ENCODE data around the gene GPR55.

Gene GPR55

GRCh38 chr2:230878599-230879188 lies 46.3 kb downstream of the GPR55 start:
- DNase-seq: no peak

GRCh38 chr2:230877759-230878598 lies 47.1 kb downstream of the GPR55 start:
- peak; percentile 57 for DNase-seq

GRCh38 chr2:230877116-230877758 lies 47.8 kb downstream of the GPR55 start:
- DNase-seq: no peak

DNA sequence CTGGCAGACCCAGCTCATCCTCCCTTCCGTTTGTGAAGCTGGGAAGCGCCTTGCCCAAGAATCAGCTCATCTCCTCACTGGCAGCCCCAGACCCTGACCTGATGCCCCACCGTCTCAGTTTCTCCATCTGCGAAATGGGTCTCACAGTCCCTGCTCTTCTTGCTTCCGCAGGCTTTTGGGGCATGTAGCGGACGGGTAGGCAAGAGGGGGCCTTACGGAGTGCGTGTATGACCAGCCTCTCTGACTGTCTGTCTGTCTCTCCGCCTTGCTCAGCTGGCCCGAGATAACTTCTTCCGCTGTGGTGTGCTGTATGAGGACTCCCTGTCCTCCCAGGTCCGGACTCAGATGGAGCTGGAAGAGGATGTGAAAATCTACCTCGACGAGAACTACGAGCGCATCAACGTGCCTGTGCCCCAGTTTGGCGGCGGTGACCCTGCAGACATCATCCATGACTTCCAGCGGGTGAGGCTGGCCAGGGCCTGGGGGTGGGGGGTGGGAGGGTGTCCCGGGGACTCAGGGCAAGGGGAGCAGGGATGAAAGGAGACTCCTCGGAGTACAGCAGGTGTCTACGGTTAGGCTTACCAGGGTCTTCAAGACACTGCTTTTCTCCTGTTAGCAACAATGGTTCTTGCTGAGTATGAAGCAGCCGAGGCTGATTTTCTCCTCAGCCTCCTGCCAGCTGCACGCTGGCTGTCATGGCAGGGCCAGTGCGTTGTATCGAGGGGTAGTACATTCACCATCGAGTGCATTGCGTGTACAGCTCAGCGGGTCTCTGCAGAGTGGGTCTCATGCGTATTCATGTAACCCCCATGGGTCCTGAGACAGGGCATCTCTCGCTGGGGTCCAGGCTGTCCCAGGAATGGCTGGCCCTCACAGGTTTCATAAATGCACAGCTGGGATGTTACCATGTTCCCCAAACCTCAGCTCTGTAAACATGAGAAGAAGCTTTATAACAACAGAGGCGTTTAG lies 49.4 kb downstream of the GPR55 start:
- DNase-seq: no peak

GRCh38 chr2:230874876-230875275 lies 50.2 kb downstream of the GPR55 start:
- no peak for DNase-seq

GRCh38 chr2:230874456-230874855 lies 50.6 kb downstream of the GPR55 start:
- no peak for DNase-seq

DNA sequence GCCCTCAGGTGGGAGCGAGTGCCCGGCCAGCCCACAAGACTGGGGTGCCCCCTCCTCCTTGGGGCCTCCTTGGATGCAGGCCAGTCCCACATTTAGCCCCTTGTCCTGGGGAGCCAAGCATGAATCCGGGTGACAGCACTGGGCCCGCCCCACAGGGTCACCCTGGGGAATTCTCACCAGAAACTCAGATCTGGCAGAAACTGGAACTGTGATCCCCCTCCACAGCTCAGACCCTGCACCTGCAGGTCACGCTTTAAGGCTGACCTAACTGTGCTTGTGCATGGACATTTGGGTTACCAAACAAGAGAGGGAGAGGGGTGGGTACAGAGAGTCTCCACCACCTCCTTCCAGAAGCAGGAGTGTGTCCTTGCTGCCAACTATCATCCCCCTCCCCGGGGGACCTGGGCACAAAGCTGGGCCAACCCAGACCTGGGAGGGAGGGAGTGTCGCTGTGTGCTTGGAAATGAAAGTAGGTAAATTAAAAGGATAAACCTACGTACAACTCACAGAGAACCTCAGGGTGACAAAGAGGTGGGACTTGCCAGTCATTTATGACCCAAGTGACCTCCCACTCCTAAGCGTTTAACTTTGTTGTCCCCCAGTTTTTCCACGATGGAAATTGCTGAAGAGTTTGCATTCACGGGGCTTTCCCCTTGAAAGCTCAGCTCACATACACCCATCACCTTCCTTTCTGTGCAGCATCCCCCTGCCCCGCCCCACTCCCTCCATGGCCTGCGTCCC lies 51.2 kb downstream of the GPR55 start:
- DNase-seq: peak; percentile 50

- DNase-seq: no peak
Measured at GRCh38 chr2:230872968-230873660, 51.9 kb downstream of the GPR55 start.

DNA sequence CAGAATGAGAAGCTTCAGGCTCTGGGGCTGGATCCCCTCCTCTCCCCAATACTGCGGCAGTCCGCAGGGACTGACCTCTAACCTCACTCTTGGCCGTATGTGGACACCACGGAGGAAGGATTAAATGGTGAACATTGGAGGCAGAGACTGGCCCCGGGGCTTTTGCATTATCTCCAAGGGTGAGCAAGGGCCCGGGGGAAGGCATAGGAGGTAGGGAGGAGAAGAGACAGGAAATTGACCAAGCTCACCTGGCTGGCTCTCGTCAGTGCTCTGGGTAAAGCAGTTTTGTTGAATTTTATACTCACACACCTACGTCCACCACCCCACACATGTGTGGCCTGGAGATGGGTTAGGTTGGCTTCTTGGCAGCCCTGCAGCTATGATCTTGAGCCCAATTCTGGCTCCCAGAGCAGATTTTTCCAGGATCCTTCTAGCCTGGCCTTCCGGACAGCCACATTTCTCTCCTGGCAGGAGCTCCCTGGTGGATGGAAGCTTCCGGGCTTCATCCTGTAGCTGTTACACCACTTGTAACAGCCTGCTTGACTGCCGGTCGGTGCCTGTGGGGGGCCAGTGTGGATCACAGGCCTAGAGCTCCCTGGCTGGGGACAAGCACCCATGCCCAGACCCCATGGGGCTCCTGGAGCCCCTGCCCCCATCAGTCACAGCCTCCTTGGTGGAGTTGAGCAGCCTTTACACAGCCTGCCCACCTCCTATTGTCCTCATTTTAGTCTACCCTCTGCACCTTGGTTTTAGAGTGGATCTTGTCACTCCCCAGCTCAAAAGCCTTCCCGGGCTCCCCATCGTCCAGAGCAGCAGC lies 52.7 kb downstream of the GPR55 start:
- no peak for DNase-seq

GRCh38 chr2:230871361-230872150 lies 53.5 kb downstream of the GPR55 start:
- no peak for DNase-seq

DNA sequence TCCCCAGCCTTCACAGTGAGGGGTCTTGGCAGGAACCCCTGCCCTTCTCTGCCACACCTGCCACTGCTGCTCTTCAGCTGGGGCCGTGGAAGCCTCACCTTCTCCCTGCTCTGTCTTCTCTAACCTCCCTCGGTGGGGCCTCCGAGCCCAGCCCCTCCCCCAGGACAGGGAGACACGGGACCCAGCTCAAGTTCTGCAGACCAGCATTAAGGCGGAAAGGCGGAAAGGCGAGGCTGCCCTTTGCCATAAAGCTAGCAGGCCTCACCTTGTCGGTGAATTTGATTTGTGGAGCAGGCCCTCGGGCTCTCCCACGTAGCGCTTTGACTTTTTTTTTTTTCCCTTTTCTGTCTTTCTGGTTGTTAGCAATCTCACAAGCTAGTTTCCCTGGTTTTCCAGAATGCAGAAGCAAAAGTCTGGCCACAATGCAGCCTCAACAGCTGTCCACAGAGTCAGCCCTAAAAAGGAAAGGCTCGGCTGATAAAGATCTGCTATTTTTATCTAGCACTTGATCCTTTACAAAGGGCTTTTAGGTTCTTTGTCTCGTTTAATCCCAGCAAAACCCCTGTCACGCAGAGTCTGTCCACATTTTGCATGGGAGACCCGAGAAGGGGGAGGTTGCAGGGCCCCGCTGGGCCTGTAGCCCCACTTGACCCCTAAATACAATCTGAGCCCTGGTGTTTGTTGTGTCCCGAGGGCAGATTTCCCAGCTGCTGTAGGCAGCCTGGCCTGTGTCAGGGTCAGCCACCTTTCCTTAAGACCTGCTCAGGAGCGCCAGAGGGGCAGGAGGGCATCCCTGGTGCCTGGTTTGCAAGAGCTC lies 54.3 kb downstream of the GPR55 start:
- DNase-seq: no peak

DNA sequence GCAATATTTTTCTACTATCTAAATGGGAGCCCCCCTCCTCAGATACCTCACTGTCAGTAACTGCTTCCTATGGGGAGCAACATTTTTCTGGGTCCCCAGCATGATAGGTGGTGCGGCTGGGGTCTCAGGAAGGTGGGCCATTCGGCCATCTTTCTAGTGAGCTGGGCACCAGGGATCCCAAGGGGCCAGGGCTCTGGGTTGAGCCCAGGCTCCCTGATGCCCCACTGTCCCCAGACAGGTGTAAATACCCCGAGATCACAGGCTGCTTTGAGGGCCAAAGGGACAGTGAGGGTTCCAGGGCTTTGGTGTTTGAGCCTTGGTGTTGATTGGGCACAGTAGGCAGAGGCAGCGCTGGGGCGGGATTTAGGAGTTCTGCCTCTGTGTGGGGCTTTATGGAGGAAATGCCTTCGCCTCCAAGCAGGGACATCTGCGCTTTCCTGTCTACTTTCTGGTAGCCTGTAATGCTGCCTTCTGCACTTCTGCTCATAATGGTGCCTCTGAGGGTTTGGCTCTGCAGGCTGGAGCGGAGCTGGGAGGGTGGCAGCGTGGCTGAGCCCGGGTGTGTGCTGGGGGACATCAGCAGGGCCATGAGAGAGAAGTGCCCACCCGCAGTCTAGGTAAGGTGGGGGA lies 55.0 kb downstream of the GPR55 start:
- DNase-seq: no peak

- DNase-seq: no peak
Measured at GRCh38 chr2:230868947-230869913, 55.8 kb downstream of the GPR55 start.

DNA sequence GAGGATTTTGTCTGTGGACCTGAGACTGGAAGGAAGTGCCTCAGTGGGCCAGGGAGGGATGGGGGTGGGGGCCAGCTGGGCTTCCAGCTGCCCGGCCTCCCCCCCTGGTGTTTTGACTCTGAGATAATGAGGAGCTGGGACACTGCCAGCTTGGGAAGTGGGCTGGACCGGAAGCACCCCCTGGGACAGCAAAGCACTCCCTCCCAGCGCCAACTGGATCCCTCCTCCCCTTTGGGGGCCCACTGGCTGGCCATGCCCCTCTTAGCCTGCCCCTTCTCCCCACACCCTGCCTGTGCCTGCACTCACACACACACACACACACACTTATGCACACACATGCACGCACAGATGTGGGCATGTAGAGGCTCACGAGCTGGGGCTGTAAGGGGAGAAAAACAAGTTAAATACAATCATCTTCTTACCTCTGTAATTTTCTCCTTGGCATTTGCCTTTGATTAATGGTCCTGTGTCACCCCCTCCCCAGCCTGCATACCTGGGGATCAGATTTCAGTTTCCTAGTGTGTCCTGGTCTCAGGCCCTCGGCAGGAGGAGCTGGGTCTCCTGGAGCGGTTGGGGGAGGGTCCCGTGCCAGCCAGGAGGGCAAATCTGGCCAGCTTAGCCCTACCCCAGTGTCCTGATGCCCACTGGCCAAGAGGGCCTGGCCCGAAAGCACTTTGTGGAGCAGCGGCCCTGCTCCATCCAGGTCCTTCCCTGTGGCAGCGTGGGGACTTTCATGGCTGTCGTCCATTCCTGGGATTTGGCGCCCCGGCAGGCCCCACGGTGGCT lies 56.7 kb downstream of the GPR55 start:
- DNase-seq: no peak

DNA sequence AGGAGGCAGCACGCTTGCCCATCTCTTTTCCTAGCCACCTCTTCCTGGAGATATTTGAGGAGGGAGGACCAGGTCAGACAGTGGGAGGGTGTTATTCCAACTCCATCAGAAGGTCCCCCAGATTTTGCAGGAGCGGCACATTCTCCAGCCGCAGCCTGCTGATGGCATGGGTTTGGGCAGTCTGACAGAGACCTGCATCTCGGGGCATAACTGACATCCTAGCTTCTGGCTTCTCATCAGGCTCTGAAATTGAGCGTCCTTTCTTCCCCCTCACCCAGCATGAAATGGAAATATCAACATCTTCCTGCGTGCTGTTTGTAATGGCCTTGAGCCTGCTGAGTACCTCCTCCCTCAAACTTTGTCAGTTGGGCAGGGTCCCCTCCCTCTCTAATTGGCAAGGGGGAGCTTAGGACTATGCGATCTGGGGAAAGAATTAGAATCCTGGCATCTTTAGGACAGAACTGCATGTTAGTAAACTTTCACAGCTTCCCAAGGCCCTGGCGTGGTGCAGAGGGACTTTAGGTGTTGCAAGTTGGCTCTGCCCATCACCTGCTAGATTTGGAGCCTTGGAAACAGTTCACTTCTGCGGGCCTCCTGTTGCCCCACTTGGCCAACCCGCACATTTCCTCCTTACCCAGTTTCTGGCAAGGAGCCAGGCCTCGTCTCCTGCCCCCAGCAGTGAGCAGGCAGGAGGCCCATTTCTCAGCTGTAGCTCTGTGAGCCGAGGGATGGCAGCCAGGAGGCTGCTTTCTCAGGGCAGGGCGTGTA lies 58.1 kb downstream of the GPR55 start:
- DNase-seq: peak; percentile 77
